ENCODE results near the gene SMIM1. TPM values are rescaled to one million over a fixed set of nuclear protein-coding genes. Genes with fewer than 3 reads are reported as not detected.
"Not testable (repeated sequence)": the region's sequence is repeated elsewhere in the genome, so short reads cannot be mapped to it uniquely, and the experiment has no call there.

SMIM1 gene
- total and polyA plus RNA-seq, 4 donors: 8.0 to 15.9 (median 10.9) TPM

- no peak for DNase-seq
- H3K36me3 ChIP-seq (ENCODE audit: control insufficient read depth in 4 of 4, insufficient read depth in 4 of 4, low read length in 4 of 4): peaks cover 0 to 6% (median under 1%) of the 10 kb centered on the region in 4 donors
- H3K4me1 ChIP-seq (ENCODE audit: control insufficient read depth in 5 of 5, insufficient read depth in 5 of 5, low read length in 5 of 5): peaks cover 0 to 24% (median 0%) of the 10 kb centered on the region in 5 donors
- no peak for TF ChIP-seq CTCF (IDR thresholded peaks at IDR 0.05; ENCODE audit: control extremely low read depth, extremely low read depth)
- H3K27ac ChIP-seq (ENCODE audit: low read depth in 1 of 2, low read length in 1 of 2): no peak overlapping the region
- no peak overlapping the region for H3K9ac ChIP-seq (ENCODE audit: insufficient read depth in 1 of 2, low read length in 2 of 2)
- 43% methylated on average over 6 of the region's 6 CpGs for WGBS, 2 donors
- peak overlapping the region; percentile 75 for H3K4me3 ChIP-seq
- no peak for ATAC-seq (ENCODE audit: insufficient read depth, low FRiP score)
- no peaks in the 10 kb centered on the region for H3K9me3 ChIP-seq (ENCODE audit: control insufficient read depth in 4 of 4, insufficient read depth in 3 of 4, low read length in 3 of 4)
- peaks cover 0 to 4% (median 0%) of the 10 kb centered on the region in 3 donors for H3K27me3 ChIP-seq (ENCODE audit: control insufficient read depth in 3 of 3, insufficient read depth in 3 of 3, low read length in 2 of 3)
These were observed 25.1 kb upstream of the SMIM1 start for GRCh38 chr1:3747522-3747848.

GRCh38 chr1:3747903-3748302 is 24.6 kb upstream of the SMIM1 start:
- H3K27me3 ChIP-seq (ENCODE audit: control insufficient read depth in 3 of 3, insufficient read depth in 3 of 3, low read length in 2 of 3): peaks cover 0 to 4% (median 0%) of the 10 kb centered on the region in 3 donors
- H3K36me3 ChIP-seq (ENCODE audit: control insufficient read depth in 4 of 4, insufficient read depth in 4 of 4, low read length in 4 of 4): peaks cover 0 to 2% (median 0%) of the 10 kb centered on the region in 4 donors
- no peak overlapping the region for H3K4me3 ChIP-seq
- H3K9me3 ChIP-seq (ENCODE audit: control insufficient read depth in 4 of 4, insufficient read depth in 3 of 4, low read length in 3 of 4): no peaks in the 10 kb centered on the region
- H3K27ac ChIP-seq (ENCODE audit: low read depth in 1 of 2, low read length in 1 of 2): no peak overlapping the region
- DNase-seq (no peak), ATAC-seq (ENCODE audit: insufficient read depth, low FRiP score) (no peak)
- WGBS, 2 donors: 83 to 92% methylated on average over 13 of the region's 13 CpGs
- no peak overlapping the region for H3K9ac ChIP-seq (ENCODE audit: insufficient read depth in 1 of 2, low read length in 2 of 2)
- H3K4me1 ChIP-seq (ENCODE audit: control insufficient read depth in 5 of 5, insufficient read depth in 5 of 5, low read length in 5 of 5): peaks cover 0 to 24% (median 0%) of the 10 kb centered on the region in 5 donors
- TF ChIP-seq CTCF (IDR thresholded peaks at IDR 0.05; ENCODE audit: control extremely low read depth, extremely low read depth): no peak

- not testable (repeated sequence) for H3K27ac ChIP-seq (ENCODE audit: low read depth in 1 of 2, low read length in 1 of 2); H3K27me3 ChIP-seq (ENCODE audit: control insufficient read depth in 3 of 3, insufficient read depth in 3 of 3, low read length in 2 of 3); ATAC-seq (ENCODE audit: insufficient read depth, low FRiP score); H3K9ac ChIP-seq (ENCODE audit: insufficient read depth in 1 of 2, low read length in 2 of 2); H3K9me3 ChIP-seq (ENCODE audit: control insufficient read depth in 4 of 4, insufficient read depth in 3 of 4, low read length in 3 of 4); DNase-seq; H3K36me3 ChIP-seq (ENCODE audit: control insufficient read depth in 4 of 4, insufficient read depth in 4 of 4, low read length in 4 of 4); H3K4me3 ChIP-seq
- peaks cover 0 to 24% (median 0%) of the 10 kb centered on the region in 5 donors for H3K4me1 ChIP-seq (ENCODE audit: control insufficient read depth in 5 of 5, insufficient read depth in 5 of 5, low read length in 5 of 5)
- WGBS, 2 donors: 75 to 79% methylated on average over 15 of the region's 15 CpGs
These were observed 24.1 kb upstream of the SMIM1 start for GRCh38 chr1:3748316-3748900.

- H3K4me3 ChIP-seq: no peak overlapping the region
- DNase-seq (no peak), ATAC-seq (ENCODE audit: insufficient read depth, low FRiP score) (no peak)
- no peaks in the 10 kb centered on the region for H3K9me3 ChIP-seq (ENCODE audit: control insufficient read depth in 4 of 4, insufficient read depth in 3 of 4, low read length in 3 of 4)
- no peak overlapping the region for H3K27ac ChIP-seq (ENCODE audit: low read depth in 1 of 2, low read length in 1 of 2)
- H3K9ac ChIP-seq (ENCODE audit: insufficient read depth in 1 of 2, low read length in 2 of 2): no peak overlapping the region
- peaks cover 0 to 4% (median 0%) of the 10 kb centered on the region in 3 donors for H3K27me3 ChIP-seq (ENCODE audit: control insufficient read depth in 3 of 3, insufficient read depth in 3 of 3, low read length in 2 of 3)
- WGBS, 2 donors: 69 to 71% methylated on average over 5 of the region's 5 CpGs
- peaks cover 0 to 2% (median 0%) of the 10 kb centered on the region in 4 donors for H3K36me3 ChIP-seq (ENCODE audit: control insufficient read depth in 4 of 4, insufficient read depth in 4 of 4, low read length in 4 of 4)
- TF ChIP-seq CTCF (IDR thresholded peaks at IDR 0.05; ENCODE audit: control extremely low read depth, extremely low read depth): no peak
- H3K4me1 ChIP-seq (ENCODE audit: control insufficient read depth in 5 of 5, insufficient read depth in 5 of 5, low read length in 5 of 5): peaks cover 0 to 23% (median 0%) of the 10 kb centered on the region in 5 donors
These were observed 23.0 kb upstream of the SMIM1 start for GRCh38 chr1:3749512-3749911.
